Ishikawa (cell line): Measurements from ENCODE around the gene AQP12A.

Experiments
- CEBPB ChIP-seq: IDR thresholded peaks from 2 replicates; pipeline ENCODE4 v1.6.1; 2012
- EGR1 ChIP-seq: IDR thresholded peaks from 2 replicates; pipeline ENCODE4 v1.6.1; 2012
- RAD21 ChIP-seq: IDR thresholded peaks from 2 replicates; pipeline ENCODE4 v1.6.1; 2012; ENCODE audit warnings: low read depth
- TAF1 ChIP-seq: IDR thresholded peaks from 2 replicates; pipeline ENCODE4 v1.6.1; 2012; ENCODE audit warnings: low read depth, mild to moderate bottlenecking
- TEAD4 ChIP-seq: IDR thresholded peaks from 2 replicates; pipeline ENCODE4 v1.6.1; 2012
- YY1 ChIP-seq: IDR thresholded peaks from 2 replicates; pipeline ENCODE4 v1.6.1; 2012; ENCODE audit warnings: low read depth
- TF ChIP-seq, protein P1 (sequence below): IDR thresholded peaks from 2 replicates; pipeline ENCODE4 v1.6.1; 2012

DNA sequence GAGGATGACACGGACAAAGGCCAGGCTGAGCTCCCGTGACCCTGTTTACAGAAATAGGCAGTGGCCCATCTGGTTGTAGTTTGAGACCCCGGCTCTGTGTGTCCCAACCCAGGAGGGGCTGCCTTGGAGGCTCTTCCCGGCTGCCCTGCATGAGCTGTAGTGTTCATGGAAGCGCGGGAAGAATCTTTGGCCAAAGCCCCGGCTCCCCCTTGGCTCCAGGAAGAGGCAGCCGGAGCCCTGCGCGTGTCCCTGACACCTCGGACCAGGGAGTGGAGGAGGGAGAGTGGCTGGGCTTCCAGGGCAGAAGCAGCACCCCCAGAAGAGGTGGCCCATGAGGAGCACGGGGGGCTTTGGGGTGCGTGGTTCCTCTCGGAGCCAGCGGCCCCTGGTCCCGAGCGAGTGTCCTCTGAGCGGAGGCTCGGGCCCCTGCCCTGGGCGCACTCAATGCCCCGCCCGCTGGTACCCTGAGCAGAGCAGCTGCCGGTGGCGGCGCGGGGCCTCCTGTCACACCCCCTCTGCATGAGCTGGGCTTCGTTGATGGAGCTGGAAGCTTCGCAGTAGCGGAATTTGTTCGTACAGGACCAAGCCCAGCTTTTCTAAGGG lies 44.7 kb upstream of the AQP12A start:
- TF ChIP-seq YY1 (no peak), CEBPB (no peak), EGR1 (no peak), RAD21 (no peak), TAF1 (no peak), TEAD4 (no peak)
- TF ChIP-seq, protein P1, sequence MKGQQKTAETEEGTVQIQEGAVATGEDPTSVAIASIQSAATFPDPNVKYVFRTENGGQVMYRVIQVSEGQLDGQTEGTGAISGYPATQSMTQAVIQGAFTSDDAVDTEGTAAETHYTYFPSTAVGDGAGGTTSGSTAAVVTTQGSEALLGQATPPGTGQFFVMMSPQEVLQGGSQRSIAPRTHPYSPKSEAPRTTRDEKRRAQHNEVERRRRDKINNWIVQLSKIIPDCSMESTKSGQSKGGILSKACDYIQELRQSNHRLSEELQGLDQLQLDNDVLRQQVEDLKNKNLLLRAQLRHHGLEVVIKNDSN, result no peak
